ENCODE results near the gene SLC10A7. TPM values are rescaled to one million over a fixed set of nuclear protein-coding genes. Genes with fewer than 3 reads are reported as not detected.

SLC10A7 gene
- total RNA-seq, 1 donor from 2014 or later: 10.5 TPM

DNA sequence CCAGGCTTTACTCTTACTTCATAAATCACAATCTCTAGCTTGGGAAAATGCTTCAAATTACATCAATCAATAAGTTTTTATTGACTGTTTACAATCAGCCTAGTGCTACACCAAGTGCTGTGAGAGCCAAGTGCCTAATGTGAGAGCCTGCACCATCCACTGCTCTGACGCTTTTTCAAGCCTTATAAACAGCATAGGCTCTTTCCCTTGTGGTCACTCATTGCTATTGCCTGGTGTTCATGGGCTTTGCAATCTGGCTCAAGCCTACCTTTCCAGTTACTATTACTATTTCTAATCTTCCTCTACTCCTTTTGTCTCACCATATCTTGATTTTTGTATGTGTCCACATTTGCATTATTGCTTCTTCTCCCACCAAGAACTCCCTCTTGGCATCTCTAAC is 230.4 kb downstream of the SLC10A7 start:
- Mint-ChIP-seq H3K4me1 (ENCODE audit: unreplicated experiment) (no peaks in the 10 kb centered on the region), H3K27me3 (ENCODE audit: unreplicated experiment) (no peaks in the 10 kb centered on the region), H3K9me3 (ENCODE audit: unreplicated experiment) (no peaks in the 10 kb centered on the region), H3K27ac (ENCODE audit: unreplicated experiment) (no peak overlapping the region), H3K4me3 (ENCODE audit: unreplicated experiment) (no peak overlapping the region), H3K36me3 (ENCODE audit: unreplicated experiment) (no peaks in the 10 kb centered on the region)
- no peak for DNase-seq (ENCODE audit: extremely low spot score, unreplicated experiment)
- TF ChIP-seq, protein P1, sequence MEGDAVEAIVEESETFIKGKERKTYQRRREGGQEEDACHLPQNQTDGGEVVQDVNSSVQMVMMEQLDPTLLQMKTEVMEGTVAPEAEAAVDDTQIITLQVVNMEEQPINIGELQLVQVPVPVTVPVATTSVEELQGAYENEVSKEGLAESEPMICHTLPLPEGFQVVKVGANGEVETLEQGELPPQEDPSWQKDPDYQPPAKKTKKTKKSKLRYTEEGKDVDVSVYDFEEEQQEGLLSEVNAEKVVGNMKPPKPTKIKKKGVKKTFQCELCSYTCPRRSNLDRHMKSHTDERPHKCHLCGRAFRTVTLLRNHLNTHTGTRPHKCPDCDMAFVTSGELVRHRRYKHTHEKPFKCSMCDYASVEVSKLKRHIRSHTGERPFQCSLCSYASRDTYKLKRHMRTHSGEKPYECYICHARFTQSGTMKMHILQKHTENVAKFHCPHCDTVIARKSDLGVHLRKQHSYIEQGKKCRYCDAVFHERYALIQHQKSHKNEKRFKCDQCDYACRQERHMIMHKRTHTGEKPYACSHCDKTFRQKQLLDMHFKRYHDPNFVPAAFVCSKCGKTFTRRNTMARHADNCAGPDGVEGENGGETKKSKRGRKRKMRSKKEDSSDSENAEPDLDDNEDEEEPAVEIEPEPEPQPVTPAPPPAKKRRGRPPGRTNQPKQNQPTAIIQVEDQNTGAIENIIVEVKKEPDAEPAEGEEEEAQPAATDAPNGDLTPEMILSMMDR (IDR thresholded peaks at IDR 0.05): no peak

DNA sequence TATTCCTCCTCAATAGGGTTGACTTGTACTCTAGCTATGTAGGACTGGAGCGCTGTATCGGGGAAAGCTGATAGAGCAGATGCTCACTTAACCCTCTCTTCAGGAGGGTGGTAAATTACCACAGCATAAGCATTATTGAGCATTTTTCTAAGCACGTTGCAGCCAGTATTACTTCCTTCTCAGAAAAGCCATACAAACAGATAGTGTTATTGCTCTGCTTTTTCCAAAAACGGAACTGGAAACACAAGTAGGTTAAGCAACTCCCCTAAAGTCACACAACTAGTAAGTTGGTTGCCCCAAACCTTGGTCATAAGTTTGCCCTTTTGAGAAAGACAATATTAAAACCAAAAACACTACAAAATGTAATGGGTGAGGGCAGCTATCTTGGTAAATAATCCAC is 233.5 kb downstream of the SLC10A7 start:
- TF ChIP-seq, protein P1 (IDR thresholded peaks at IDR 0.05): no peak
- H3K9me3 Mint-ChIP-seq (ENCODE audit: unreplicated experiment): no peaks in the 10 kb centered on the region
- no peak overlapping the region for H3K27ac Mint-ChIP-seq (ENCODE audit: unreplicated experiment)
- no peak overlapping the region for H3K4me3 Mint-ChIP-seq (ENCODE audit: unreplicated experiment)
- H3K4me1 Mint-ChIP-seq (ENCODE audit: unreplicated experiment): no peaks in the 10 kb centered on the region
- no peaks in the 10 kb centered on the region for H3K27me3 Mint-ChIP-seq (ENCODE audit: unreplicated experiment)
- DNase-seq (ENCODE audit: extremely low spot score, unreplicated experiment): no peak
- H3K36me3 Mint-ChIP-seq (ENCODE audit: unreplicated experiment): no peaks in the 10 kb centered on the region

DNA sequence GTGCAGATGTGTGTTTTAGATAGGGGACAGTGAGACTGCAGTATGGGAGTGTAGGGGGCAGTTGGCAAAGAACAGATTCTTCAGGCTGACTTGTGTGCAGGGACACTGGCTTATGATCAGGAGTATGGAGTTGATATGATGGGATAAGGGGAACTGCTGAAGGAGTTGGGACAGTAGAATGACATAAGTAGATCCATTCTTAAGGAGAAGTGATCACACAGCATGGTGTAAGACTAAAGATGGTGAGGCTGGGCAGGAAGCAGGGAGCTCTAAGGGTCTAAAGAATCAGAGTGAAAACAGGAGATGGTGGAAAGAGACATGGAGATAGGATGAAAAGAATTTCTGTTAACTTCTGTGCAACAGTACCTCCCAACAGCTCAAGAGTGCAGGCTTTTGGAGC is 236.7 kb downstream of the SLC10A7 start:
- TF ChIP-seq, protein P1 (IDR thresholded peaks at IDR 0.05): no peak
- Mint-ChIP-seq H3K27me3 (ENCODE audit: unreplicated experiment) (no peaks in the 10 kb centered on the region), H3K9me3 (ENCODE audit: unreplicated experiment) (no peaks in the 10 kb centered on the region), H3K36me3 (ENCODE audit: unreplicated experiment) (no peaks in the 10 kb centered on the region), H3K4me3 (ENCODE audit: unreplicated experiment) (no peak overlapping the region), H3K27ac (ENCODE audit: unreplicated experiment) (no peak overlapping the region), H3K4me1 (ENCODE audit: unreplicated experiment) (no peaks in the 10 kb centered on the region)
- DNase-seq (ENCODE audit: extremely low spot score, unreplicated experiment): no peak

DNA sequence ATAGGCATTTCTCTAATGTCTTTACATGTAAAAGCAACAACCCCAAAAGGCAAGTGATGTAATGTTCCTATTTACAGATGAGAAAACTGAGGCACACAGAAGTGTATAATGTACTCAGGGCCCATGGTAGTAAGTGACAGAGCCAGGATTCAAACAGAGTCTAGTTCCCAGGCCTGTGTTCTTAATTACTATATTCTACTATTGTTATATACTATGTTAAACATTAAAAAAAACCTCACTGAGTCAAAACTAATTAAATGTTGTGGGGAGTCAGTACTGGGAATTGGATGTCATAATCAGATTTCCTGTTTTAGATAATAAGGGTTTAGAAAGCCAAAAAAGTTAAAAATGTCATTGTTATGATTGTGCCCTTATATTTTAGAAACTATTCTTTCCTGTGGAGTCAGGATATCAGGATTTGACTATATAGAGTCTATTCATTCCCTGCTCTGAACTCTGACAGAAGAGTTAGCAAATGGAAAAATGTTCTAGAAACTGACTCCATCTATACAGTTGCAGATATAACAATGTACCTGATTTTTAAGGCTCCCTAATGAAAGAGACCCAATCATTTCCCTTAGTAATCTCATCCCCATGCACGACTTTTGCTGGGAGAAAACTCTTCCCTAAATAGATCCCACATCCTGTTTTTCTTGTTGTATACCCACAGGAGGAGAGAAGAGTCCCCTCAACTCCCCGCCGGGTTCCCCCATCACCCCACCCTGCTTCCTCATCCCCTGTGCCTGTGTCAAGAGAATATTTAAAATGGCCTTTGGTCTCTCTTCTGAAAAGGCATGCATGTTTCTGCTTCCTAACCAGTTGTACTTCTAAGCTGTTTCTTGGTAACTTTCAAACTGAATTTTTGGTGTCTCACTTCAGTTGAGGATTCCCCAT is 237.7 kb downstream of the SLC10A7 start:
- TF ChIP-seq, protein P1 (IDR thresholded peaks at IDR 0.05): no peak
- H3K27me3 Mint-ChIP-seq (ENCODE audit: unreplicated experiment): no peaks in the 10 kb centered on the region

DNA sequence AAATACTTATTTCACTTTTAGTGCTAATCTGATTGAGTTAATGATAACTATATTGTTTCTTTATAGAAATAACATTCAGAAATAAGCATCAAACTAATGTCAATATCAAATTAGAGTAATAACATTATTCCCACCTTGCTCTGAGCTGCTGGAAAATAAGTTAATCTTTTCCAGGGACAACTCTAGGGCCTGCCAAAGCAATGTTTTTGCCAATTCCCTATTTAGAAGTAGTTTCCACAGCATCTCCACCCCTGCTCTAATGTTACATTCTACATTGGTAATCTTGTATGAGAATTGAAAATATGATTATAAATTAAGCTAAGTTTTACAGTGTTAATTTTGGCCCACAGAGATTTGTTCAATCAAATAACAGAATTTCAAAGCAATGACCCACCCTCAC is 239.1 kb downstream of the SLC10A7 start:
- TF ChIP-seq, protein P1 (IDR thresholded peaks at IDR 0.05): no peak
- no peaks in the 10 kb centered on the region for H3K9me3 Mint-ChIP-seq (ENCODE audit: unreplicated experiment)
- H3K27ac Mint-ChIP-seq (ENCODE audit: unreplicated experiment): no peak overlapping the region
- H3K4me3 Mint-ChIP-seq (ENCODE audit: unreplicated experiment): no peak overlapping the region
- no peaks in the 10 kb centered on the region for H3K4me1 Mint-ChIP-seq (ENCODE audit: unreplicated experiment)
- no peaks in the 10 kb centered on the region for H3K27me3 Mint-ChIP-seq (ENCODE audit: unreplicated experiment)
- no peak for DNase-seq (ENCODE audit: extremely low spot score, unreplicated experiment)
- peaks cover 4% of the 10 kb centered on the region for H3K36me3 Mint-ChIP-seq (ENCODE audit: unreplicated experiment)

More for the DNA sequence above, 237.7 kb downstream of the SLC10A7 start:
- Mint-ChIP-seq H3K4me1 (ENCODE audit: unreplicated experiment) (no peaks in the 10 kb centered on the region), H3K27ac (ENCODE audit: unreplicated experiment) (no peak overlapping the region), H3K4me3 (ENCODE audit: unreplicated experiment) (no peak overlapping the region), H3K36me3 (ENCODE audit: unreplicated experiment) (peaks cover 4% of the 10 kb centered on the region), H3K9me3 (ENCODE audit: unreplicated experiment) (no peaks in the 10 kb centered on the region)
- DNase-seq (ENCODE audit: extremely low spot score, unreplicated experiment): no peak
